ENCODE results near the gene HSH2D.

- TF ChIP-seq EZH2phosphoT487 (IDR thresholded peaks at IDR 0.05; ENCODE audit: borderline replicate concordance, low read depth, low read length) (no peak), CTCF (conservative IDR thresholded peaks at IDR 0.05; ENCODE audit: low read length) (no peak)
Measured at GRCh38 chr19:16206046-16206605, 62.6 kb downstream of the HSH2D start.

Data from OCI-LY7 (cell line).